Cardiac muscle cell (in vitro differentiated cells and primary cell): Measurements from ENCODE around the gene WDR20. TPM values are rescaled to one million over a fixed set of nuclear protein-coding genes. Genes with fewer than 3 reads are reported as not detected.
"Not testable (repeated sequence)": the region's sequence is repeated elsewhere in the genome, so short reads cannot be mapped to it uniquely, and the experiment has no call there.

Source experiments
- DNase-seq, 2 donors: peaks; one replicate each; pipeline versions ENCODE4 v3.0.0 to v3.0.0-alpha.2; 2010 to 2017; ENCODE audit warnings: low read depth in 1 of 2, low spot score in 1 of 2
- H3K27ac ChIP-seq: fragments of 200-600 bp; sonication (generic); 2 replicates; pipeline ENCODE4 v1.5.1; 2016
- H3K27me3 ChIP-seq: fragments of 200-600 bp; sonication (generic); 2 replicates; pipeline ENCODE4 v1.6.0; 2016; ENCODE audit warnings: control low read depth
- H3K36me3 ChIP-seq: fragments of 200-600 bp; sonication (generic); 2 replicates; pipeline ENCODE4 v1.5.1; 2016; ENCODE audit warnings: control low read depth
- H3K4me1 ChIP-seq: fragments of 200-600 bp; sonication (generic); 2 replicates; pipeline ENCODE4 v1.8.1; 2017; ENCODE audit warnings: low read depth, mild to moderate bottlenecking, mixed run types
- H3K4me3 ChIP-seq: fragments of 200-600 bp; sonication (generic); 2 replicates; pipeline ENCODE4 v1.5.1; 2016; ENCODE audit warnings: mild to moderate bottlenecking
- H3K9me3 ChIP-seq: fragments of 200-600 bp; sonication (generic); 2 replicates; pipeline ENCODE4 v1.5.1; 2017; ENCODE audit warnings: low read depth, mild to moderate bottlenecking, control low read depth
- polyA plus RNA-seq: library from polyadenylated mRNA; unstranded; fragments of >200 nt; fragmentation: Nextera tagmentation; extraction: Ambion mirVana; gene quantifications from 2 replicates; pipeline ENCODE4 v1.2.1, GENCODE V29; 2016
- total RNA-seq: library from RNA; depleted of rRNA; stranded (reverse); fragments of >200 nt; gene quantifications from 2 replicates; pipeline ENCODE4 v1.2.3, GENCODE V29; 2016
- TF ChIP-seq, protein P1 (sequence below): IDR thresholded peaks from 2 replicates; pipeline ENCODE4 v1.5.1; 2012; ENCODE audit warnings: low read depth, mild to moderate bottlenecking, low read length

The WDR20 gene
- total and polyA plus RNA-seq, 2 experiments from 2014 or later, result 20.5 to 27.0 TPM

GRCh38 chr14:102145395-102145794, 5.7 kb downstream of the WDR20 start:
- no peaks in the 10 kb centered on the region for H3K36me3 ChIP-seq
- TF ChIP-seq, protein P1, sequence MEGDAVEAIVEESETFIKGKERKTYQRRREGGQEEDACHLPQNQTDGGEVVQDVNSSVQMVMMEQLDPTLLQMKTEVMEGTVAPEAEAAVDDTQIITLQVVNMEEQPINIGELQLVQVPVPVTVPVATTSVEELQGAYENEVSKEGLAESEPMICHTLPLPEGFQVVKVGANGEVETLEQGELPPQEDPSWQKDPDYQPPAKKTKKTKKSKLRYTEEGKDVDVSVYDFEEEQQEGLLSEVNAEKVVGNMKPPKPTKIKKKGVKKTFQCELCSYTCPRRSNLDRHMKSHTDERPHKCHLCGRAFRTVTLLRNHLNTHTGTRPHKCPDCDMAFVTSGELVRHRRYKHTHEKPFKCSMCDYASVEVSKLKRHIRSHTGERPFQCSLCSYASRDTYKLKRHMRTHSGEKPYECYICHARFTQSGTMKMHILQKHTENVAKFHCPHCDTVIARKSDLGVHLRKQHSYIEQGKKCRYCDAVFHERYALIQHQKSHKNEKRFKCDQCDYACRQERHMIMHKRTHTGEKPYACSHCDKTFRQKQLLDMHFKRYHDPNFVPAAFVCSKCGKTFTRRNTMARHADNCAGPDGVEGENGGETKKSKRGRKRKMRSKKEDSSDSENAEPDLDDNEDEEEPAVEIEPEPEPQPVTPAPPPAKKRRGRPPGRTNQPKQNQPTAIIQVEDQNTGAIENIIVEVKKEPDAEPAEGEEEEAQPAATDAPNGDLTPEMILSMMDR, result no peak
- H3K4me3 ChIP-seq, result no peak overlapping the region

GRCh38 chr14:102146423-102146822, 6.7 kb downstream of the WDR20 start:
- Histone ChIP-seq H3K27ac (no peak overlapping the region), H3K27me3 (no peaks in the 10 kb centered on the region), H3K9me3 (no peaks in the 10 kb centered on the region), H3K36me3 (no peaks in the 10 kb centered on the region), H3K4me3 (no peak overlapping the region), H3K4me1 (peaks cover 22% of the 10 kb centered on the region)
- TF ChIP-seq, protein P1, result no peak
- no peak for DNase-seq

More at GRCh38 chr14:102145395-102145794, 5.7 kb downstream of the WDR20 start:
- no peak for DNase-seq
- no peak overlapping the region for H3K27ac ChIP-seq
- no peaks in the 10 kb centered on the region for H3K27me3 ChIP-seq
- no peaks in the 10 kb centered on the region for H3K9me3 ChIP-seq
- peaks cover 19% of the 10 kb centered on the region for H3K4me1 ChIP-seq

DNA sequence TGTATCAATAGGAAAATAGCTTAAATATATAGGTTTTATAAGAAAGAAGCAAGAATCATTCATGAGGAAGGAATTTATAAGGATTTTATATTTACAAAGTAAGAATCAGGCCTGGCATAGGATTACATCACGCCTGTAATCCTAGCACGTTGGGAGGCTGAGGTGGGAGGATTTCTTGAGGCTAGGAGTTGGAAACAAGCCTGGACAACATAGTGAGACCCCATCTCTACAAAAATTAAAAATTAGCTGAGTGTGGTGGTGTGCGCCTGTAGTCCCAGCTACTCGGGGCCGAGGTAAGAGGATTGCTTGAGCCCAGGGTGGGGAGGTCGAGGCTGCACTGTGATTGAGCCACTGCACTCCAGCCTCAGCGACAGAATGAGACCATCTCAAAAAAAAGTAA, 10.4 kb downstream of the WDR20 start:
- Histone ChIP-seq H3K4me3 (no peak overlapping the region), H3K36me3 (no peaks in the 10 kb centered on the region), H3K27ac (peak overlapping the region; percentile 71), H3K4me1 (peaks cover 28% of the 10 kb centered on the region), H3K27me3 (no peaks in the 10 kb centered on the region), H3K9me3 (no peaks in the 10 kb centered on the region)
- TF ChIP-seq, protein P1, result no peak
- no peak for DNase-seq

DNA sequence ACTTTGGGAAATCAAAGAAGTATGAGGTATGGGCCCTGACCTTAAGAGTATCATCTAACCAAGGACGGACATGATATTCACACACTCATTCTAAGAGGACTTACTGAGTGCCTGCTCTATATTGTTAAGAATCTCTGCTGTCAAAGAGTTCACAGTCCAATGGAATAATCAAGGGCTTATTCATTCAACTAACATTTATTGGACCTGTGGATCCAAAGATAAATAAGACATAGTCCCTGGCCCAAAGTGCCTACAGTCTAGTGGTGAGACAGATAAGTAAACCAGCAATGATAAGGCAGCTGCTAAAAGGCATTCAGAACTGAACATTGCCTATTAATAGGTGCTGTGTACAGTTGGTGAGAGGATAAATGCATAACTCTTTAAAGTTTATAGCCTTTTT, 11.0 kb downstream of the WDR20 start:
- Histone ChIP-seq H3K9me3 (no peaks in the 10 kb centered on the region), H3K36me3 (no peaks in the 10 kb centered on the region), H3K4me1 (peaks cover 34% of the 10 kb centered on the region), H3K27ac (peak overlapping the region; percentile 71), H3K4me3 (no peak overlapping the region), H3K27me3 (no peaks in the 10 kb centered on the region)
- DNase-seq, result peak in 1 of 2 donors; percentile 21
- TF ChIP-seq, protein P1, result no peak

- not testable (repeated sequence) for H3K27me3 ChIP-seq, DNase-seq, H3K36me3 ChIP-seq, H3K9me3 ChIP-seq, H3K4me3 ChIP-seq
- Histone ChIP-seq H3K4me1 (peaks cover 34% of the 10 kb centered on the region), H3K27ac (peak overlapping the region; percentile 71)
Measured at GRCh38 chr14:102151411-102151810, 11.7 kb downstream of the WDR20 start.

DNA sequence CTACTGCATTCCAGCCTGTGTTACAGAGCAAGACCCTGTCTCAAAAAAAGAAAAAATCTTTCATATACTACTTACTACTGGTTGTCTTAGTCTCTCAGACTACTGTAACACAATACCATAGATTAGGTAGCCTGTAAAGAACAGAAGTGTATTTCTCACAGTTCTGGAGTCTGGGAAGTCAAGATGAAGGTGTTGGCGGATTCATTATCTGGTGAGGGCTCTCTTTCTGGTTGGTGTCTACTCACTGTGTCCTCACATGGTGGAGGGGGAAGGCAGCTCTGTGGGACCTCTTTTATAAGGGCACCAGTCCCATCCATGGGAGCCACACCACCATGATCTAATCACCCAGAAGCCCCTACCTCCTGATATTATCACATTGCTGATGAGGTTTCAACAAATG, 14.4 kb downstream of the WDR20 start:
- TF ChIP-seq, protein P1, result no peak
- H3K4me3 ChIP-seq, result no peak overlapping the region
- H3K36me3 ChIP-seq, result no peaks in the 10 kb centered on the region
- H3K27ac ChIP-seq, result peak overlapping the region; percentile 80
- H3K9me3 ChIP-seq, result no peaks in the 10 kb centered on the region
- DNase-seq, result no peak
- H3K4me1 ChIP-seq, result peaks cover 40% of the 10 kb centered on the region
- H3K27me3 ChIP-seq, result no peaks in the 10 kb centered on the region
